ENCODE measurements around the gene CTNNBL1. TPM values are rescaled to one million over a fixed set of nuclear protein-coding genes. Genes with fewer than 3 reads are reported as not detected.
A peak's percentile ranks its signal among the peaks of the same experiment; 100 is the strongest.
"Not testable (repeated sequence)": the region's sequence is repeated elsewhere in the genome, so short reads cannot be mapped to it uniquely, and the experiment has no call there.

CTNNBL1 gene
- total and polyA plus RNA-seq, 11 donors = 22.6 to 68.9 (median 50.5) TPM

GRCh38 chr20:37656945-37657344 is 36.9 kb upstream of the CTNNBL1 start:
- H3K4me3 ChIP-seq = no peak overlapping the region
- no peaks in the 10 kb centered on the region for H3K9me3 ChIP-seq
- intact Hi-C loops (cut with DNase I) = loop anchor here in 4 of 10 donors (1.0 to 10.0 kb wide), 4 partner anchors 15 to 568 kb away; no protein-coding TSS in a partner anchor
- H3K36me3 ChIP-seq = no peaks in the 10 kb centered on the region
- ATAC-seq (no peak), DNase-seq (no peak)
- WGBS, 4 donors = 84 to 91% (median 88%) methylated on average over 6 of the region's 6 CpGs
- H3K27me3 ChIP-seq = no peaks in the 10 kb centered on the region
- TF ChIP-seq, protein P1, sequence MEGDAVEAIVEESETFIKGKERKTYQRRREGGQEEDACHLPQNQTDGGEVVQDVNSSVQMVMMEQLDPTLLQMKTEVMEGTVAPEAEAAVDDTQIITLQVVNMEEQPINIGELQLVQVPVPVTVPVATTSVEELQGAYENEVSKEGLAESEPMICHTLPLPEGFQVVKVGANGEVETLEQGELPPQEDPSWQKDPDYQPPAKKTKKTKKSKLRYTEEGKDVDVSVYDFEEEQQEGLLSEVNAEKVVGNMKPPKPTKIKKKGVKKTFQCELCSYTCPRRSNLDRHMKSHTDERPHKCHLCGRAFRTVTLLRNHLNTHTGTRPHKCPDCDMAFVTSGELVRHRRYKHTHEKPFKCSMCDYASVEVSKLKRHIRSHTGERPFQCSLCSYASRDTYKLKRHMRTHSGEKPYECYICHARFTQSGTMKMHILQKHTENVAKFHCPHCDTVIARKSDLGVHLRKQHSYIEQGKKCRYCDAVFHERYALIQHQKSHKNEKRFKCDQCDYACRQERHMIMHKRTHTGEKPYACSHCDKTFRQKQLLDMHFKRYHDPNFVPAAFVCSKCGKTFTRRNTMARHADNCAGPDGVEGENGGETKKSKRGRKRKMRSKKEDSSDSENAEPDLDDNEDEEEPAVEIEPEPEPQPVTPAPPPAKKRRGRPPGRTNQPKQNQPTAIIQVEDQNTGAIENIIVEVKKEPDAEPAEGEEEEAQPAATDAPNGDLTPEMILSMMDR (IDR thresholded peaks at IDR 0.05) = no peak
- TF ChIP-seq POLR2A (IDR thresholded peaks at IDR 0.05) = no peak
- no peak overlapping the region for H3K27ac ChIP-seq
- H3K4me1 ChIP-seq = no peaks in the 10 kb centered on the region

GRCh38 chr20:37657924-37658804 is 35.7 kb upstream of the CTNNBL1 start:
- H3K9me3 ChIP-seq = no peaks in the 10 kb centered on the region
- H3K27me3 ChIP-seq = no peaks in the 10 kb centered on the region
- TF ChIP-seq, protein P1 (IDR thresholded peaks at IDR 0.05) = no peak
- no peak for TF ChIP-seq POLR2A (IDR thresholded peaks at IDR 0.05)
- no peaks in the 10 kb centered on the region for H3K36me3 ChIP-seq
- H3K4me1 ChIP-seq = no peaks in the 10 kb centered on the region
- H3K27ac ChIP-seq = no peak overlapping the region
- no peak overlapping the region for H3K4me3 ChIP-seq
- no peak for DNase-seq
- peak in 1 of 4 donors; percentile 31 for ATAC-seq
- 50 to 60% (median 56%) methylated on average over 6 of the region's 6 CpGs for WGBS, 4 donors
- intact Hi-C loops (cut with DNase I) = loop anchor here in 4 of 10 donors (10.0 kb wide), 3 partner anchors 237 to 567 kb away; no protein-coding TSS in a partner anchor

GRCh38 chr20:37661519-37661918 is 32.3 kb upstream of the CTNNBL1 start:
- 78 to 91% (median 82%) methylated on average over 6 of the region's 6 CpGs for WGBS, 4 donors
- Histone ChIP-seq H3K4me3 (no peak overlapping the region), H3K27me3 (no peaks in the 10 kb centered on the region), H3K4me1 (no peaks in the 10 kb centered on the region), H3K36me3 (no peaks in the 10 kb centered on the region), H3K27ac (no peak overlapping the region), H3K9me3 (peaks cover 0 to 12% (median 0%) of the 10 kb centered on the region in 12 donors)
- DNase-seq (no peak), ATAC-seq (no peak)
- TF ChIP-seq, protein P1 (IDR thresholded peaks at IDR 0.05) = no peak
- no peak for TF ChIP-seq POLR2A (IDR thresholded peaks at IDR 0.05)
- intact Hi-C loops (cut with DNase I) = no loop called here

DNA sequence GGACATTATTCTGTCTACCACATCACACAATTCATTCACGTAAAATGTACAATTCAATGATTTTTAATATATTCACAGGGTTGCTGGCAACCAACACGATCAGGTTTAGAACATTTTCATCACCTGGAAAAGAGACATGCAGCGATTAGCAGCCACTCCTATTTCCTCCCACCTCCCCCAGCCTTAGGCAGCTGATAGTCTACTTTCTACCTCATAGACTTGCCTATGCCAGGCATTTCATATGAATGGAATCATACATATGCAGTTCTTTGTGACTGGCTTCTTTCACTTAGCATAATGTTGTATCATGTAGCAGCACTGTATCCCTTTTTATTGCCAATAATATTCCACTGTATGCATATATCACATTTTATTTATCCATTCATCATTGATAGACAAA is 31.5 kb upstream of the CTNNBL1 start:
- intact Hi-C loops (cut with DNase I) = no loop called here
- no peak for TF ChIP-seq POLR2A (IDR thresholded peaks at IDR 0.05)
- TF ChIP-seq, protein P1 (IDR thresholded peaks at IDR 0.05) = no peak
- ATAC-seq = no peak
- H3K36me3 ChIP-seq = no peaks in the 10 kb centered on the region
- H3K27ac ChIP-seq = no peak overlapping the region
- no peak overlapping the region for H3K4me3 ChIP-seq
- peaks cover 0 to 12% (median 0%) of the 10 kb centered on the region in 12 donors for H3K9me3 ChIP-seq
- H3K27me3 ChIP-seq = no peaks in the 10 kb centered on the region
- H3K4me1 ChIP-seq = no peaks in the 10 kb centered on the region
- no peak for DNase-seq
- 59 to 73% (median 65%) methylated on average over 3 of the region's 3 CpGs for WGBS, 4 donors

DNA sequence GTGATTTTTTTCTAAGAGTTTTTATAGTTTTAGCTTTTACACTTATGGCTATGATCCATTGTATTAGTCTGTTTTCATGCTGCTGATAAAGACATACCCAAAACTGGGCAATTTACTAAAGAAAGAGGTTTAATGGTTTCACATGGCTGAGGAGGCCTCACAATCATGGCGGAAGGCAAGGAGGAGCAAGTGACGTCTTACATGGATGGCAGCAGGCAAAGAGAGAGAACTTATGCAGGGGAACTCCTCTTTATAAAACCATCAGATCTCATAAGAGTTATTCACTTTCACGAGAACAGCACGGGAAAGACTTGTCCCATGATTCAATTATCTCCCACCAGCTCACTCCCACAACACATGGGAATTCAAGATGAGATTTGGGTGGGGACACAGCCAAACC is 29.2 kb upstream of the CTNNBL1 start:
- 88 to 92% (median 90%) methylated on average over 4 of the region's 4 CpGs for WGBS, 4 donors
- ATAC-seq; intact Hi-C loops (cut with DNase I); H3K27me3 ChIP-seq; H3K4me3 ChIP-seq; H3K36me3 ChIP-seq; H3K4me1 ChIP-seq; DNase-seq; H3K27ac ChIP-seq: not testable (repeated sequence)
- H3K9me3 ChIP-seq = peaks cover 0 to 12% (median 0%) of the 10 kb centered on the region in 12 donors

All from heart left ventricle (tissue), 16 donors.